HG03354 (cell line): ENCODE measurements around the gene ANAPC5.
"Not testable (repeated sequence)": the region's sequence is repeated elsewhere in the genome, so short reads cannot be mapped to it uniquely, and the experiment has no call there.

Experiments
- ATAC-seq: cut with Tn5 transposase; IDR thresholded peaks from one replicate; pipeline ENCODE4 v1.9.1; 2021; ENCODE audit warnings: mild to moderate bottlenecking; ENCODE audit not compliant: unreplicated experiment, poor library complexity, severe bottlenecking

The ANAPC5 gene

GRCh38 chr12:121326996-121327674 is 25.1 kb downstream of the ANAPC5 start:
- ATAC-seq: no peak

DNA sequence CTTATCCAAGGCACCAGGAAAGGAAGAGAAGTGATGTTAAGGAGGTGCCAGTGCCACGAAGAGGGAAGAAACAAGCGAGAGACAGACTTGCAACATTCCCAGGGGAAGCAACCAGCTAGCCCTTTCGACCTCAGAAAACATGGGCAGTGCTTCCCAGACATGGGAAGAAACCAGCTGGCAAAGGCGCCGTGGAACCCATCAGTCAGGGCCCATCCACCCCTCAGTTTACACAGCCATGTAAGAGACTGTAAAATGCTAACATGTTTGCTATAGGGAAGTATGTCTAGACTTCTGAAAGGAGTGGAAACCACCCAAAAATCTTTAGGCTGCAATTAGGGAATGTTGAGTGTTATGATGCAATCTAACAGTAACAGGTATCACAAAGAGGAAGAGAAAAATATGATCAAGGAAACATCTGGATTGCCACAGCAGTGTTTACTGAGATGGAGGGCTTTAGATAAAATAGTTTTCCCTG is 26.3 kb downstream of the ANAPC5 start:
- no peak for ATAC-seq

DNA sequence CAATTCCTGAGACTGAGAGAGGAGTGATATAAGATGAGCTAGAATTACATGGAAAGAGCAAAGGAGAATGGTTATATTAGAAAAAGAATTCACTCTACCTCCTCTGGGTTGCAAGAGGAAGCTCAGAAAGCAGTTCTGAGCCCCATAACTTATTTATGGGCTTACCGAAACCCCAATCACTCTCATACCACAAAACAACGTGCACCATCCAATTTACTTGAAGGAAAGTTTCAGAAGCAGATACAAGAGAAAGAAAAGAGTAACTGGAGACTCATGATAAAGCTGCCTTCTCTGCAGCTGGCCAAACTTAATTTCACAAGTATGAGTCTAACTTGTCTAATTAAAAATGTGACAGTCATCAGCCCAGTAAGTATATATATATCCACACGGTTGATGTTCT is 28.3 kb downstream of the ANAPC5 start:
- ATAC-seq: no peak

GRCh38 chr12:121318121-121318520 is 34.1 kb downstream of the ANAPC5 start:
- no peak for ATAC-seq

DNA sequence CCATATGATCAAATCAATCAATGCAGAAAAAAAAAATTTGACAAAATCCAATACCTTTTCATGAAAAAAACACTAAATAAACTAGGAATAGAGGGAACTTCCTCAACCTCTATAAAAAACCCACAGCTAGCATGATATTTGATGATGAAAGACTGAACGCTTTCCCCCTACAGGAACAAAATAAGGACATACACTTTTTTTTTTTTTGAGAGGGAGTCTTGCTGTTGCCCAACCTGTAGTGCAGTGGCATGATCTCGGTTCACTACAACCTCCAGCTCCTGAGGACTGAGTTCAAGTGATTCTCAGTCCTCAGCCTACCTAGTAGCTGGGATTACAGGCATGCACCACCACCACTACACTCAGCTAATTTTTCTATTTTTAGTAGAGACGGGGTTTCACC is 37.8 kb downstream of the ANAPC5 start:
- no peak for ATAC-seq

DNA sequence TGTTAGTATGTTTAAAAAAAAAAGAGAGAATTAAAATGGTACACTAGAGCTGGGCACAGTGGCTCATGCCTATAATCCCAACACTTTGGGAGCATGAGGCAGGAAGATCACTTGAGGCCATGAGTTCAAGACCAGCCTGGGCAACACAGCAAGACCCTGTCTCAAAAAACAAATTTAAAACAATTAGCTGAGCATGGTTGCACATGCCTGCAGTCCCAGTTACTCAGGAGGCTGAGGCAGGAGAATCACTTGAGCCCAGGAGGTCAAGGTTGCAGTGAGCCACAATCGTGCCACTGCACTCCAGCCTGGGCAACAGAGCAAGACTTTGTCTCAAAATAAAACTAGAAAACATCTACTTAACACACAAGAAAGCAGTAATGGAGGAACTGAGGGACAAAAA is 42.0 kb downstream of the ANAPC5 start:
- not testable (repeated sequence) for ATAC-seq

DNA sequence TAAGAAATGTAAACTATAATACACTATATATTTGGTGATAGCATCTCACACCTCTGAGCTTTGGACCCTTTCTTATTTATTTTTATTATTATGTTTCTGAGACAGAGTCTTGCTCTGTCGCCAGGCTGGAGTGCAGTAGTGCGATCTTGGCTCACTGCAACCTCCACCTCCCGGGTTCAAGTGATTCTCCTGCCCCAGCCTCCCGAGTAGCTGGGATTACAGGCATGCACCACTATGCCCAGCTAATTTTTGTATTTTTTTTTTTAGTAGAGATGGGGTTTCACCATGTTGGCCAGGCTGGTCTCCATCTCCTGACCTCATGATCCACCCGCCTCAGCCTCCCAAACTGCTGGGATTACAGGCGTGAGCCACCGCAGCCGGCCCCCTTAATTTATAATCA is 44.8 kb downstream of the ANAPC5 start:
- not testable (repeated sequence) for ATAC-seq

- no peak for ATAC-seq
These were observed 47.9 kb downstream of the ANAPC5 start for GRCh38 chr12:121304306-121304705.

GRCh38 chr12:121301876-121302275 is 50.3 kb downstream of the ANAPC5 start:
- ATAC-seq: no peak

DNA sequence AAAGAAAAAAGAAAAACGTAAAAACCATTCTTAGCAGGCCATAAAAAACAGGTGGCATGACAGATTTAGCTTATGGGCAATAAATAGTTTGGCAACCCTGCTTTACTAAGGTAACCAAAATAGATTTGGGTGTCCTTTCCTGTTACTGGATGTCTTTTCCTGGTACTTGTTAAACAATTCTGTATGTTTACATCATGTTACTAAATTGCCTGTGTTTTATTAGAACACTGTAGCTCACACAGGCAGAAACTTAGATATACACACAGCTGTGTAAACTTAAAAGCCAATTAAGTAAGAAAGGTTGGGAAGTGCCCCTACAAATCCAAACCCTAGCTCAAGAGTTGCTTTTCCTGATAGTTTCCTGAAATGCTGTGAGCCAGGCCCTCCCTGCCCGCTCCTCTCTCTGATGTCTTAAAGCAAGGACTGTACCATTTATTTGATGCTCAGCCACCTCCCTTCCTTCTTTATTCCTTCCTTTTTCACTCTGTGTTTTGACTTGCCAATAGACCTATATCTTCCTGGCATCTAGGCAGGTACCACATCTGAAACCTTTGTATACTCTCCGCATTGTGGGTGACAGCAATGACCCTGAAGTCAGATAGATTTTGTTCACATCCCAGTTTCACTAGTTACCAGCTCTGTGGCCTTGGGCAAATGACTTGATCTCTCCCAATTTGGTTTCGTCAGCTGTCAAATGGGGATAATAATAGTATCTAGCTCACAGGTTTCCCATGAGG is 52.0 kb downstream of the ANAPC5 start:
- no peak for ATAC-seq

GRCh38 chr12:121299662-121300061 is 52.5 kb downstream of the ANAPC5 start:
- ATAC-seq: no peak

DNA sequence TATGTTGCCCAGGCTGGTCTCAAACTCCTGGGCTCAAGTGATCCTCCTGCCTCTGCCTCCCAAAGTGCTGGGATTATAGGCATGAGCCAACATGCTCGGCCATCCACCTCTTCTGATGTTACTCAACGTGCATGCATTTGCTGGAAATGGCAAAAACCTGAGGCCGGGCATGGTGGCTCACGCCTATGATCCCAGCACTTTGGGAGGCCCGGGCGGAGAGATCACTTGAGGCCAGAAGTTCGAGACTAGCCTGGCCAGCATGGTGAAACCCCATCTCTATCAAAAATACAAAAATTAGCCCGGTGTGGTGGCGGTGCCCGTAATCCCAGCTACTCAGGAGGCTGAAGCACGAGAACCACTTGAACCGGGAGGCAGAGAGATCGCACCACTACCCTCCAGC is 53.8 kb downstream of the ANAPC5 start:
- not testable (repeated sequence) for ATAC-seq

DNA sequence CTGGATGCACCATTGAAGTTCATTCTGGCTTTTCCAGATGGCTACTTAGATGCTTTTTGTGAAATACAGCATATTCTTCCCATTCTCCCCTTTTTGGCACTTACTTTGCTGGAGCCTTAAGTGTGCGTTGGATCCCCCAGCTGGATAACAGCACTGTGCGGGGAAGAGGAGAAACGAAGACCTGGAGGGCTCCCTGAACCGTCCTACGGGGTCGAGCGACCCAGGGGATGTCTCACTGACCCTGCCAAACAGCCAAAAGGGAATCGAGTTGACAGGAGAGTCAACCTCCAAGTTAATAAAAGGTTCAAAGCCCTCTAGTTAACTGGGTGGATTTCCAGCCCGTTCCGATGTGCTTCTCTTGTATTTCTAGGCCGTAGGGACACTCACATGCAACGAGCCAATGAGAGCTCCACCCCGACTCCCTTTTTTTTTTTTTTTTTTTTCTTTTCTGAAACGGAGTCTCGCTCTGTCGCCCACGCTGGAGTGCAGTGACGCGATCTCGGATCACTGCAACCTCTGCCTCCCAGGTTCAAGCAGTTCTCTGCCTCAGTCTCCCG is 54.7 kb downstream of the ANAPC5 start:
- peak; percentile 3 for ATAC-seq

- ATAC-seq: peak; percentile 74
These were observed 55.4 kb downstream of the ANAPC5 start, which contains the start of gene CAMKK2 for GRCh38 chr12:121296618-121297434. TSS of gene CAMKK2 (minus strand) at chr12:121296709. CDS start at chr12:121274526, 22,183 bp downstream.

DNA sequence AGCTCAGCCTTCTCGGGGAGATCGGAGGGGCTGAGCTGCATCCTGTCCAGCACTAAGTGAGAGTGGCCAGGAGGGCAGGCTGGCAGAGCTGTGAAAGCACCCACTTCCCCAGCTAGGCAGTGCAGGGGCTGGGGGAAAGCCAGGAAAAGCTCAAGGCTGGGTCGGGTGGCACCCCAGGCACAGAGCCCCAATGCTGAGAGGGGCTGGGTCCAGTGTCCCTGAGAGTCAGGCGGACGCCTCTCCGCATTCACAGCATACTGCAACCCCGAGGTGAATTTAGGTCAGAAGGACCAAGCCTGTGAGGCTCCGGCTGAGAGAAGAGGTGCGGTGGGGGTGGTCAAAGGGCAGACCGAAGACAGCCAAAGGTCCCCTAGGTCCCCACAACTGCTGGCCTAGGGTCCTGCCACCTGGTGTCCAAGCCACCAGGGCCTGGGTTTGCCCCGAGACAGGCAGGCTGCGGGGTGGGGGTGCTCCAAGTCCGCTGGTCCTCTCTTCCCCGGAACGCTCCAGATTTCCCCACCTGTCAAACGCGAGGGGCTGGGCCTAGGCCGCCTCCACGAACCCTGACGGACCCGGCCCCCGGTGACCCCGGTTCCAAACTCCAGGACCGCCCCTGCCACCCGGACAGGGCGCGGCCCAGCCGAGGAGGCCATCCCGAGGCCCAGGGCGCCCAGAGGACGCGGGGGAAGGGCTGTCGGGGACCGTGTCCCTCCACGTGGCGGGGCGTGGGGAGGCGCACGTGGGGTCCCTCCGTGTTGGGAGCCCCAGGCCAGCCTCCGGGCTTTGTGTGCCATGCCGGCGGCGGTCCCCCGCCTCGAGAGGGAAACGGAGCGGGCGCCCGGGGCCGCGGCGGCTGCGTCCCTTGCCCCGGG is 56.2 kb downstream of the ANAPC5 start:
- ATAC-seq: peak; percentile 32

DNA sequence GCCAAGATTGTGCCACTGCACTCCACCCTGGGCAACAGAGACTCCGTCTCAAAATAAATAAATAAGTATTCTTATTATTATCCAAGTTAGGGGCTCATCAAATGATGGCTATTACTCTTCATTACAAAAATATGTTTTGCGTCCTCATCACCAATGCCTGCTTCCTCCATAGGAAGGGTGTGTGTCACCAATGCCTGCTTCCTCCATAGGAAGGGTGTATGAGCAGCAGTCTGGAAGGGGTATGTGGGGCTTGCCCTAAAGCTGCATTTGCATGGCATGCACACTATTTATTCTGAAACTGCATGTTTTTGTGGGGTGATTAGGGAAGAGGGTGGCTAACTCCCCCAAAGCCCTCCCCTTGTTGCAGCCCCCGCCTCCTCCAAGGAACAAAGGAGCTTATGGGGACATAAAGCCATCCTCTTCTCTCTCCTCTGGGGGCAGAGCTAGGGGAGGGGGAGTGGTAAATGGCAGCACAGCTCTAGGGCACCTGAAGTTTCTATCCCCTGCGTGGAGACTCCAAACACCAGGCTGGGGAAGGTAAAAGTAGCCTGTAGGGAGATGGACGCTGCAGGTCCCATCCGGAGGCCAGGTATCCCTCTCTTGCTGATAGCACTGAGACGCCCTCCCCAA is 57.0 kb downstream of the ANAPC5 start:
- no peak for ATAC-seq

- no peak for ATAC-seq
These were observed 57.9 kb downstream of the ANAPC5 start for GRCh38 chr12:121294151-121294889.

- no peak for ATAC-seq
These were observed 58.6 kb downstream of the ANAPC5 start for GRCh38 chr12:121293603-121294002.
